ENCODE results near the gene GRK2.

DNA sequence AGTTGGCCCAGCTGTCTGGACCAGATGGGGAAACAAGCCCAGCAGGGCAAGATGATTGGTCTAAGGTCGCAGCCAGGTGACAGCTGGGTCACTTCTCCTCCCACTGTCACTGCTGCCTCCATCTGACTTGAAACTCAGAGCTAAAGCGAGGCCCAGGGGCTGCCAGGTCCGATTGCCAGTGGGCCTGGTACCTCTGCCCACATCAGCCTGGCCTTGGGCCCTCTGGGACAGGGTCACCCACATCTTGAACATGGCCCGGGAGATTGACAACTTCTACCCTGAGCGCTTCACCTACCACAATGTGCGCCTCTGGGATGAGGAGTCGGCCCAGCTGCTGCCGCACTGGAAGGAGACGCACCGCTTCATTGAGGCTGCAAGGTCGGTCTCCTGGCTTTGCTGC lies 42.9 kb downstream of the GRK2 start:
- TF ChIP-seq BHLHE40 (IDR thresholded peaks at IDR 0.05; ENCODE audit: borderline replicate concordance) (no peak), ELF4 (IDR thresholded peaks at IDR 0.05) (no peak), ZNF384 (IDR thresholded peaks at IDR 0.05) (no peak), SP1 (IDR thresholded peaks at IDR 0.05) (no peak), CTBP1 (IDR thresholded peaks at IDR 0.05; ENCODE audit: borderline replicate concordance) (no peak), HDGF (IDR thresholded peaks at IDR 0.05; ENCODE audit: borderline replicate concordance) (no peak), TARDBP (IDR thresholded peaks at IDR 0.05) (no peak), FOXK2 (IDR thresholded peaks at IDR 0.05) (no peak), NFRKB (IDR thresholded peaks at IDR 0.05) (no peak), FOXM1 (IDR thresholded peaks at IDR 0.05; ENCODE audit: borderline replicate concordance) (no peak), FOXA1 (IDR thresholded peaks at IDR 0.05) (no peak), ARNT (IDR thresholded peaks at IDR 0.05) (no peak)
- TF ChIP-seq, protein P1, sequence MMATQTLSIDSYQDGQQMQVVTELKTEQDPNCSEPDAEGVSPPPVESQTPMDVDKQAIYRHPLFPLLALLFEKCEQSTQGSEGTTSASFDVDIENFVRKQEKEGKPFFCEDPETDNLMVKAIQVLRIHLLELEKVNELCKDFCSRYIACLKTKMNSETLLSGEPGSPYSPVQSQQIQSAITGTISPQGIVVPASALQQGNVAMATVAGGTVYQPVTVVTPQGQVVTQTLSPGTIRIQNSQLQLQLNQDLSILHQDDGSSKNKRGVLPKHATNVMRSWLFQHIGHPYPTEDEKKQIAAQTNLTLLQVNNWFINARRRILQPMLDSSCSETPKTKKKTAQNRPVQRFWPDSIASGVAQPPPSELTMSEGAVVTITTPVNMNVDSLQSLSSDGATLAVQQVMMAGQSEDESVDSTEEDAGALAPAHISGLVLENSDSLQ (IDR thresholded peaks at IDR 0.05), result no peak

All from HEK293T (cell line).